HepG2 (cell line): ENCODE data around the gene POFUT1. TPM values are rescaled to one million over a fixed set of nuclear protein-coding genes. Genes with fewer than 3 reads are reported as not detected.

Source experiments
- BCL3 ChIP-seq: sonication (generic); formaldehyde crosslinking; IDR thresholded peaks from 2 replicates; pipeline ENCODE4 v1.5.1; 2020; ENCODE audit warnings: mild to moderate bottlenecking, missing genetic modification reagents, moderate library complexity
- CHD2 ChIP-seq: IDR thresholded peaks from 2 replicates; pipeline ENCODE4 v1.6.1; 2011; ENCODE audit warnings: low read depth, low read length, improper control_type of control experiment
- MLLT10 ChIP-seq: sonication (generic); formaldehyde crosslinking; IDR thresholded peaks from 2 replicates; pipeline ENCODE4 v1.4.0; 2020; ENCODE audit warnings: missing genetic modification reagents
- PPARG ChIP-seq: conservative IDR thresholded peaks from 2 replicates; pipeline ENCODE4 v1.6.1; 2016; ENCODE audit warnings: missing biosample characterization, missing genetic modification reagents
- ZBTB40 ChIP-seq, 2 experiments: fragments of 450-650 bp in 1 of 2; sonication (generic) in 1 of 2; formaldehyde crosslinking in 1 of 2; IDR thresholded peaks; 2 replicates each; pipeline versions ENCODE4 v1.6.1 to v1.8.0; 2016 to 2022; ENCODE audit warnings: antibody characterized with exemption in 1 of 2, mild to moderate bottlenecking in 1 of 2, missing genetic modification reagents in 1 of 2
- ZNF124 ChIP-seq: sonication (generic); formaldehyde crosslinking; IDR thresholded peaks from 2 replicates; pipeline ENCODE4 v1.4.0; 2020; ENCODE audit warnings: missing genetic modification reagents
- ZNF234 ChIP-seq: sonication (generic); formaldehyde crosslinking; conservative IDR thresholded peaks from 2 replicates; pipeline ENCODE4 v1.5.1; 2020; ENCODE audit warnings: mild to moderate bottlenecking, missing genetic modification reagents
- ZNF281 ChIP-seq: sonication (generic); formaldehyde crosslinking; IDR thresholded peaks from 2 replicates; pipeline ENCODE4 v1.4.0; 2020; ENCODE audit warnings: missing genetic modification reagents, borderline replicate concordance
- ZNF564 ChIP-seq: sonication (generic); formaldehyde crosslinking; IDR thresholded peaks from 2 replicates; pipeline ENCODE4 v1.8.1; 2023; ENCODE audit warnings: mild to moderate bottlenecking, missing genetic modification reagents
- ZNF691 ChIP-seq: sonication (generic); formaldehyde crosslinking; IDR thresholded peaks from 2 replicates; pipeline ENCODE4 v1.4.0; 2020; ENCODE audit warnings: missing genetic modification reagents, low read depth, mild to moderate bottlenecking, borderline replicate concordance
- ZNF703 ChIP-seq: sonication (generic); formaldehyde crosslinking; IDR thresholded peaks from 2 replicates; pipeline ENCODE4 v1.5.1; 2020; ENCODE audit warnings: missing genetic modification reagents, mild to moderate bottlenecking, moderate library complexity, borderline replicate concordance
- polyA plus RNA-seq, 8 experiments: library from polyadenylated mRNA; depleted of rRNA in 3 of 8; stranded (reverse) in 7 of 8; unstranded in 1 of 8; fragments of >200 nt; fragmentation: Illumina TruSeq in 4 of 8; extraction: Trizol in 4 of 8; gene quantifications; 2 replicates each; pipeline versions ENCODE4 v1.2.1 to v1.2.3, GENCODE V29; 2011 to 2016; ENCODE audit warnings: low read depth in 4 of 8, missing spikeins in 1 of 8, mixed read lengths in 1 of 8; ENCODE audit not compliant: insufficient read depth in 1 of 8
- total RNA-seq, 5 experiments: library from RNA; depleted of rRNA; stranded (reverse); fragments of >200 nt; fragmentation: Illumina TruSeq; extraction: Trizol; gene quantifications; 2 replicates each; pipeline ENCODE4 v1.2.3, GENCODE V29; 2016; ENCODE audit warnings: low read depth in 1 of 5

Gene POFUT1
- total and polyA plus RNA-seq, 2 of the 13 experiments (the other 11 are each of a cell fraction or from before 2014, with no cell fraction given) = 35.5 to 58.3 TPM

GRCh38 chr20:32206760-32207625 lies 687 bp upstream of the POFUT1 start (continued):
- TF ChIP-seq ZBTB40 (IDR thresholded peaks at IDR 0.05) = no peak
- TF ChIP-seq ZBTB40 (CRISPR knock-in tag; IDR thresholded peaks at IDR 0.05) = no peak
- 0 out of 2 replicates have a peak, but pooled peaks have one; percentile 8 for TF ChIP-seq ZNF281 (CRISPR knock-in tag)
- TF ChIP-seq ZNF564 (CRISPR knock-in tag) = no peak
- no peak; the same call in 1 of the 2 replicates for TF ChIP-seq ZNF234
- TF ChIP-seq MLLT10 (CRISPR knock-in tag) = no peak
- no peak for TF ChIP-seq ZNF691 (CRISPR knock-in tag)
- 0 out of 2 replicates have a peak, but pooled peaks have one; percentile 14 for TF ChIP-seq CHD2
- no peak for TF ChIP-seq PPARG (CRISPR knock-in tag)
- TF ChIP-seq BCL3 (CRISPR knock-in tag) = no peak
- TF ChIP-seq ZNF703 (CRISPR knock-in tag) = 0 out of 2 replicates have a peak, but pooled peaks have one; percentile 13
- 0 out of 2 replicates have a peak, but pooled peaks have one; percentile 23 for TF ChIP-seq ZNF124 (CRISPR knock-in tag)
